Hepatocyte (in vitro differentiated cells): Measurements from ENCODE around the gene SMAD3. TPM values are rescaled to one million over a fixed set of nuclear protein-coding genes. Genes with fewer than 3 reads are reported as not detected.

Experiments
- DNase-seq: peaks from one replicate; pipeline ENCODE4 v3.0.0-alpha.2; 2016; ENCODE audit warnings: low spot score
- H2AFZ ChIP-seq: fragments of 200-600 bp; sonication (generic); 2 replicates; pipeline ENCODE4 v1.6.0; 2016; ENCODE audit warnings: antibody characterized with exemption, mild to moderate bottlenecking
- H3K27ac ChIP-seq: fragments of 200-600 bp; sonication (generic); 2 replicates; pipeline ENCODE4 v1.5.1; 2016; ENCODE audit warnings: mild to moderate bottlenecking
- H3K27me3 ChIP-seq: fragments of 200-600 bp; sonication (generic); 2 replicates; pipeline ENCODE4 v1.6.1; 2016
- H3K36me3 ChIP-seq: fragments of 200-600 bp; sonication (generic); replicated peaks from 2 replicates; pipeline ENCODE4 v1.5.1; 2016; ENCODE audit warnings: low read depth; ENCODE audit not compliant: insufficient read depth
- H3K4me1 ChIP-seq: fragments of 200-600 bp; sonication (generic); 2 replicates; pipeline ENCODE4 v1.5.1; 2016; ENCODE audit warnings: mild to moderate bottlenecking, moderate library complexity; ENCODE audit not compliant: insufficient read depth
- H3K4me2 ChIP-seq: fragments of 200-600 bp; sonication (generic); 2 replicates; pipeline ENCODE4 v1.6.0; 2016
- H3K4me3 ChIP-seq: fragments of 200-600 bp; sonication (generic); 2 replicates; pipeline ENCODE4 v1.5.1; 2016; ENCODE audit warnings: mild to moderate bottlenecking
- H3K79me2 ChIP-seq: fragments of 200-600 bp; sonication (generic); 2 replicates; pipeline ENCODE4 v1.6.0; 2017; ENCODE audit warnings: mild to moderate bottlenecking
- H3K9me2 ChIP-seq: fragments of 200-600 bp; sonication (generic); replicated peaks from 2 replicates; pipeline ENCODE4 v1.6.0; 2017; ENCODE audit warnings: mild to moderate bottlenecking; ENCODE audit not compliant: insufficient read depth
- H3K9me3 ChIP-seq: fragments of 200-600 bp; sonication (generic); 2 replicates; pipeline ENCODE4 v1.5.1; 2016; ENCODE audit warnings: low read depth, mild to moderate bottlenecking
- H4K20me1 ChIP-seq: fragments of 200-600 bp; sonication (generic); 2 replicates; pipeline ENCODE4 v1.6.0; 2016; ENCODE audit warnings: mild to moderate bottlenecking; ENCODE audit not compliant: insufficient read depth, poor library complexity, severe bottlenecking
- EZH2 ChIP-seq: fragments of 200-600 bp; sonication (generic); IDR thresholded peaks from 2 replicates; pipeline ENCODE4 v1.6.1; 2016; ENCODE audit warnings: antibody characterized with exemption, mild to moderate bottlenecking, borderline replicate concordance
- EZH2phosphoT487 ChIP-seq: fragments of 200-600 bp; sonication (generic); IDR thresholded peaks from one replicate; pipeline ENCODE4 v1.6.1; 2018; ENCODE audit warnings: antibody characterized with exemption, mild to moderate bottlenecking, low read depth, moderate library complexity; ENCODE audit not compliant: unreplicated experiment, severe bottlenecking
- WGBS: methylation state at CpG from one replicate; pipeline ENCODE4 v1.1.6; 2016; ENCODE audit warnings: low lambda C conversion rate; ENCODE audit errors: missing lambda C conversion rate; 5-methylcytosine and 5-hydroxymethylcytosine counted together
- polyA plus RNA-seq: library from polyadenylated mRNA; unstranded; fragments of >200 nt; fragmentation: Nextera tagmentation; extraction: Ambion mirVana; gene quantifications from 2 replicates; pipeline ENCODE4 v1.2.1, GENCODE V29; 2016
- total RNA-seq: library from RNA; depleted of rRNA; stranded (reverse); fragments of >200 nt; gene quantifications from 2 replicates; pipeline ENCODE4 v1.2.3, GENCODE V29; 2014
- TF ChIP-seq, protein P1 (sequence below): fragments of 200-600 bp; sonication (generic); IDR thresholded peaks from 2 replicates; pipeline ENCODE4 v1.5.1; 2016; ENCODE audit warnings: antibody characterized with exemption, mild to moderate bottlenecking; ENCODE audit not compliant: poor library complexity

SMAD3 gene
- total and polyA plus RNA-seq, 2 experiments from 2014 or later: 24.7 to 32.2 TPM

- no peaks in the 10 kb centered on the region for H3K9me2 ChIP-seq
- TF ChIP-seq, protein P1, sequence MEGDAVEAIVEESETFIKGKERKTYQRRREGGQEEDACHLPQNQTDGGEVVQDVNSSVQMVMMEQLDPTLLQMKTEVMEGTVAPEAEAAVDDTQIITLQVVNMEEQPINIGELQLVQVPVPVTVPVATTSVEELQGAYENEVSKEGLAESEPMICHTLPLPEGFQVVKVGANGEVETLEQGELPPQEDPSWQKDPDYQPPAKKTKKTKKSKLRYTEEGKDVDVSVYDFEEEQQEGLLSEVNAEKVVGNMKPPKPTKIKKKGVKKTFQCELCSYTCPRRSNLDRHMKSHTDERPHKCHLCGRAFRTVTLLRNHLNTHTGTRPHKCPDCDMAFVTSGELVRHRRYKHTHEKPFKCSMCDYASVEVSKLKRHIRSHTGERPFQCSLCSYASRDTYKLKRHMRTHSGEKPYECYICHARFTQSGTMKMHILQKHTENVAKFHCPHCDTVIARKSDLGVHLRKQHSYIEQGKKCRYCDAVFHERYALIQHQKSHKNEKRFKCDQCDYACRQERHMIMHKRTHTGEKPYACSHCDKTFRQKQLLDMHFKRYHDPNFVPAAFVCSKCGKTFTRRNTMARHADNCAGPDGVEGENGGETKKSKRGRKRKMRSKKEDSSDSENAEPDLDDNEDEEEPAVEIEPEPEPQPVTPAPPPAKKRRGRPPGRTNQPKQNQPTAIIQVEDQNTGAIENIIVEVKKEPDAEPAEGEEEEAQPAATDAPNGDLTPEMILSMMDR: no peak
- no peak for TF ChIP-seq EZH2phosphoT487
- TF ChIP-seq EZH2: no peak
- H3K27ac ChIP-seq: peak overlapping the region; percentile 97
- 5% methylated on average over 30 of the region's 75 CpGs for WGBS
- peaks cover 39% of the 10 kb centered on the region for H3K79me2 ChIP-seq
- no peaks in the 10 kb centered on the region for H3K9me3 ChIP-seq
- no peaks in the 10 kb centered on the region for H3K36me3 ChIP-seq
- peak overlapping the region; percentile 48 for H2AFZ ChIP-seq
- peak overlapping the region; percentile 84 for H3K4me2 ChIP-seq
- peaks cover 32% of the 10 kb centered on the region for H4K20me1 ChIP-seq
- H3K4me1 ChIP-seq: peaks cover 50% of the 10 kb centered on the region
- peak overlapping the region; percentile 20 for H3K4me3 ChIP-seq
- H3K27me3 ChIP-seq: no peaks in the 10 kb centered on the region
- DNase-seq: peak; percentile 82
Observed at GRCh38 chr15:67064607-67065530, 533 bp upstream of the SMAD3 start.

DNA sequence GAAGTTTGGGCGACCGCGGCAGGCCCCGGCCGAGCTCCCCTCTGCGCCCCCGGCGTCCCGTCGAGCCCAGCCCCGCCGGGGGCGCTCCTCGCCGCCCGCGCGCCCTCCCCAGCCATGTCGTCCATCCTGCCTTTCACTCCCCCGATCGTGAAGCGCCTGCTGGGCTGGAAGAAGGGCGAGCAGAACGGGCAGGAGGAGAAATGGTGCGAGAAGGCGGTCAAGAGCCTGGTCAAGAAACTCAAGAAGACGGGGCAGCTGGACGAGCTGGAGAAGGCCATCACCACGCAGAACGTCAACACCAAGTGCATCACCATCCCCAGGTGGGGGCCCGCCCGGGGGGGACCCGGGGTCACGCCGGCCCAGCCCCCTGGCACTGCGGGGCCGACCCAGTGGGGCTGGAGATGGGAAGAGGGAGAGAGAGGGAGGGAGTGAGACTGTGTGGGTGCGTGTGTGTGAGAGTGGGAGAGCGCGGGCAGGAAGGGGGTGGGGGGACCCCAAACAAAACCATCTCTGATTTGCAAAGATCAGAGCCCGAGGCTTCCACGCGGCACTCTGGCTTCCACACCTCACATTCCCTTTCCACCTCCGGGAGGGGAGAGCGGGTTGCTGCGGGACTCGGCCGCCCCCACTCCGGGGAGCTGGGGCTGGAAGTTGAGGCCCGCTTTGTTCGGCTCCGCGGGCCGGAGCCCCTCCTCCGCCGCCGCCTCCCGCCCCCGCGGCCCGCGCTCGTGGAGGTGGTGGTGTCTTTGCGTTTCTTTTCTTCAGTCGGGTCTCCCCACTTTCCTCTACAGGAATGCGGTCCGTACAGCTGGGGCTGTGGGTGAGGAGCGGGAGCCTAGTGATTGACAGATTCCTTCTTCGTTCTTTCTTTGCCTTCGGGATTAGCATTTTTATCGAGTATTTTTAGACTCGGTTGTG lies 898 bp downstream of the SMAD3 start:
- H3K27ac ChIP-seq: peak overlapping the region; percentile 97
- H3K36me3 ChIP-seq: no peaks in the 10 kb centered on the region
- peaks cover 53% of the 10 kb centered on the region for H3K79me2 ChIP-seq
- H3K4me2 ChIP-seq: peak overlapping the region; percentile 84
- peak overlapping the region; percentile 98 for H3K4me3 ChIP-seq
- peak overlapping the region; percentile 38 for H2AFZ ChIP-seq
- H3K9me2 ChIP-seq: no peaks in the 10 kb centered on the region
- no peaks in the 10 kb centered on the region for H3K9me3 ChIP-seq
- peaks cover 53% of the 10 kb centered on the region for H3K4me1 ChIP-seq
- no peak for DNase-seq
- TF ChIP-seq EZH2 (no peak), EZH2phosphoT487 (no peak)
- TF ChIP-seq, protein P1: no peak
- H3K27me3 ChIP-seq: no peaks in the 10 kb centered on the region
- under 1% methylated on average over 39 of the region's 72 CpGs for WGBS
- peaks cover 47% of the 10 kb centered on the region for H4K20me1 ChIP-seq

- peaks cover 50% of the 10 kb centered on the region for H4K20me1 ChIP-seq
Observed at GRCh38 chr15:67066959-67067853, 1.8 kb downstream of the SMAD3 start.

More at GRCh38 chr15:67066959-67067853, 1.8 kb downstream of the SMAD3 start:
- H3K4me1 ChIP-seq: peaks cover 50% of the 10 kb centered on the region
- no peak overlapping the region for H2AFZ ChIP-seq
- no peak for DNase-seq
- H3K9me3 ChIP-seq: no peaks in the 10 kb centered on the region
- TF ChIP-seq, protein P1: no peak
- TF ChIP-seq EZH2phosphoT487: no peak
- no peak for TF ChIP-seq EZH2
- peak overlapping the region; percentile 98 for H3K4me3 ChIP-seq
- H3K27ac ChIP-seq: peak overlapping the region; percentile 97
- H3K36me3 ChIP-seq: no peaks in the 10 kb centered on the region
- H3K9me2 ChIP-seq: no peaks in the 10 kb centered on the region
- no peaks in the 10 kb centered on the region for H3K27me3 ChIP-seq
- 8% methylated on average over 28 of the region's 28 CpGs for WGBS
- peak overlapping the region; percentile 84 for H3K4me2 ChIP-seq
- H3K79me2 ChIP-seq: peaks cover 62% of the 10 kb centered on the region
